Naive thymus-derived CD4-positive, alpha-beta T cell (primary cell): Measurements from ENCODE around the gene C14orf180. TPM values are rescaled to one million over a fixed set of nuclear protein-coding genes. Genes with fewer than 3 reads are reported as not detected.

Source experiments
- ATAC-seq: fragments of 150-1000 bp; cut with Tn5 transposase; 2 replicates; pipeline ENCODE4 v1.10.0; 2021; ENCODE audit warnings: mild to moderate bottlenecking, moderate library complexity
- CTCF ChIA-PET: fragments of 350-600 bp; sonication (Branson Sonifier 250); formaldehyde crosslinking; loops from one replicate; lab custom pipeline; 2021; ENCODE audit warnings: antibody characterized with exemption; lab: Charles Lee
- POLR2A ChIA-PET: fragments of 350-600 bp; sonication (Branson Sonifier 250); formaldehyde crosslinking; loops from one replicate; lab custom pipeline; 2021; ENCODE audit warnings: antibody characterized with exemption, inconsistent platforms; lab: Charles Lee
- DNase-seq, 9 donors: peaks; one replicate each; pipeline versions ENCODE4 v3.0.0 to v3.0.0-alpha.2; 2020 to 2022; ENCODE audit warnings: mixed read lengths in 1 of 9
- H3K27ac ChIP-seq: one replicate; pipeline ENCODE4 v1.7.0; 2013; ENCODE audit warnings: mild to moderate bottlenecking, low read depth, low read length, moderate library complexity
- H3K27me3 ChIP-seq, 2 donors: one replicate each; pipeline ENCODE4 v1.7.0; 2013; ENCODE audit warnings: low read length in 2 of 2, mild to moderate bottlenecking in 2 of 2, moderate library complexity in 2 of 2; ENCODE audit not compliant: control insufficient read depth in 2 of 2, insufficient read depth in 2 of 2
- H3K36me3 ChIP-seq, 3 experiments: 1 replicate in 2 of 3; 2 replicates in 1 of 3; pipeline ENCODE4 v1.7.0; 2013; ENCODE audit warnings: low read length in 3 of 3, mild to moderate bottlenecking in 3 of 3, moderate library complexity in 1 of 3; ENCODE audit not compliant: insufficient read depth in 3 of 3, control insufficient read depth in 2 of 3
- H3K4me1 ChIP-seq, 2 donors: one replicate each; pipeline ENCODE4 v1.7.0; 2013; ENCODE audit warnings: low read length in 2 of 2, mild to moderate bottlenecking in 2 of 2, moderate library complexity in 1 of 2; ENCODE audit not compliant: control insufficient read depth in 2 of 2, insufficient read depth in 2 of 2
- H3K4me3 ChIP-seq: 2 replicates; pipeline ENCODE4 v1.7.0; 2013; ENCODE audit warnings: mild to moderate bottlenecking, low read length
- H3K9me3 ChIP-seq, 3 experiments: 1 replicate in 2 of 3; 2 replicates in 1 of 3; pipeline ENCODE4 v1.7.0; 2013; ENCODE audit warnings: low read length in 3 of 3; ENCODE audit not compliant: control insufficient read depth in 2 of 3
- H3K27ac Mint-ChIP-seq, 9 donors: one replicate each; pipeline ENCODE4 v1.8.0; 2020 to 2022; ENCODE audit warnings: mixed read lengths in 9 of 9, mild to moderate bottlenecking in 8 of 9, moderate library complexity in 5 of 9, inconsistent platforms in 2 of 9
- H3K27me3 Mint-ChIP-seq, 5 donors: one replicate each; pipeline ENCODE4 v1.8.0; 2021 to 2022; ENCODE audit warnings: mixed read lengths in 5 of 5, mild to moderate bottlenecking in 1 of 5
- H3K36me3 Mint-ChIP-seq, 5 donors: one replicate each; pipeline ENCODE4 v1.8.0; 2020 to 2022; ENCODE audit warnings: mixed read lengths in 5 of 5, mild to moderate bottlenecking in 3 of 5, inconsistent platforms in 1 of 5
- H3K4me1 Mint-ChIP-seq, 7 donors: one replicate each; pipeline ENCODE4 v1.8.0; 2020 to 2022; ENCODE audit warnings: mixed read lengths in 7 of 7, mild to moderate bottlenecking in 3 of 7, inconsistent platforms in 1 of 7
- H3K4me3 Mint-ChIP-seq, 10 donors: one replicate each; pipeline ENCODE4 v1.8.0; 2020 to 2022; ENCODE audit warnings: mild to moderate bottlenecking in 10 of 10, mixed read lengths in 10 of 10, moderate library complexity in 6 of 10, inconsistent platforms in 2 of 10
- H3K9me3 Mint-ChIP-seq, 11 donors: one replicate each; pipeline ENCODE4 v1.8.0; 2020 to 2022; ENCODE audit warnings: mixed read lengths in 11 of 11, mild to moderate bottlenecking in 4 of 11, inconsistent platforms in 1 of 11, moderate library complexity in 1 of 11
- intact Hi-C, 2 donors: fragments of 100-400 bp; cut with micrococcal nuclease; formaldehyde crosslinking; loops; one replicate each; pipeline ENCODE4 v1.15.1; 2023
- polyA plus RNA-seq, 2 donors: library from polyadenylated mRNA; unstranded; fragments of 300-500 nt; fragmentation: Illumina TruSeq; gene quantifications; one replicate each; pipeline ENCODE4 v1.2.3, GENCODE V29; 2021
- total RNA-seq, 6 experiments: library from RNA in 5 of 6; stranded (reverse) in 5 of 6; gene quantifications; 1 replicate in 5 of 6; 2 replicates in 1 of 6; pipeline ENCODE4 v1.2.3 and lab custom pipeline; 2021 to 2026

C14orf180 gene
- total and polyA plus RNA-seq, 7 experiments from 2014 or later: not detected

DNA sequence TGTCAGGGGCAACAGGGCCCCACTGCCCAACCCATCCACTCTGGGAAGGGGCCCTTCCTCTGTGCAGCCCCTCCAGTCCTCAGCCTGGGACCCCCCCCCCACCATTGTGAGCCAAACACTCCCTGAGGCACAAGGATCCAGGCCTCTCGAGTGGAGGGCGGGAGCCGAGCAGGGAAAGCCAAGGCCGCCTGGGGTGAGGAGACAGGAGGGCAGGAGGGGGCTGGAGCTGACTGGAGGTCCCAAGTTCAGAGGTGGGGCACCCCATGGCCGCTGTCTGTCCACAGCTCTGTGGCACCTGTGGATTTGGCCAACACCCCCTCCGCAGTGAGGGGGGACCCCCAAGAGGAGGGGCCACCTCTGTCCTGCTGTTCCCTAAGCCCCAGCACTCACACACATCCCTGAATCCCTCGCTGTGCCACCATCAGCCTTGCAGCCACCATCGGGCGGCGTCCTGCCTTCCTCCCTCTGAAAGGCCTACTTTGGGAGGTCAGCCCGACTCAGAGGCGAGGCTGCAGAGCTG is 25.4 kb upstream of the C14orf180 start:
- Mint-ChIP-seq H3K27ac (no peak overlapping the region), H3K4me1 (no peaks in the 10 kb centered on the region), H3K36me3 (peaks cover 0 to 4% (median 0%) of the 10 kb centered on the region in 5 donors), H3K4me3 (no peak overlapping the region), H3K9me3 (peaks cover 0 to 4% (median 0%) of the 10 kb centered on the region in 11 donors), H3K27me3 (peaks cover 0 to 17% (median 7%) of the 10 kb centered on the region in 5 donors)
- ATAC-seq (no peak), DNase-seq (no peak)
- Histone ChIP-seq H3K4me1 (no peaks in the 10 kb centered on the region), H3K36me3 (no peaks in the 10 kb centered on the region), H3K27me3 (no peaks in the 10 kb centered on the region), H3K4me3 (no peak overlapping the region), H3K9me3 (no peaks in the 10 kb centered on the region), H3K27ac (no peak overlapping the region)
- CTCF ChIA-PET: no interaction called here
- POLR2A ChIA-PET: no interaction called here
- intact Hi-C loops: no loop called here

DNA sequence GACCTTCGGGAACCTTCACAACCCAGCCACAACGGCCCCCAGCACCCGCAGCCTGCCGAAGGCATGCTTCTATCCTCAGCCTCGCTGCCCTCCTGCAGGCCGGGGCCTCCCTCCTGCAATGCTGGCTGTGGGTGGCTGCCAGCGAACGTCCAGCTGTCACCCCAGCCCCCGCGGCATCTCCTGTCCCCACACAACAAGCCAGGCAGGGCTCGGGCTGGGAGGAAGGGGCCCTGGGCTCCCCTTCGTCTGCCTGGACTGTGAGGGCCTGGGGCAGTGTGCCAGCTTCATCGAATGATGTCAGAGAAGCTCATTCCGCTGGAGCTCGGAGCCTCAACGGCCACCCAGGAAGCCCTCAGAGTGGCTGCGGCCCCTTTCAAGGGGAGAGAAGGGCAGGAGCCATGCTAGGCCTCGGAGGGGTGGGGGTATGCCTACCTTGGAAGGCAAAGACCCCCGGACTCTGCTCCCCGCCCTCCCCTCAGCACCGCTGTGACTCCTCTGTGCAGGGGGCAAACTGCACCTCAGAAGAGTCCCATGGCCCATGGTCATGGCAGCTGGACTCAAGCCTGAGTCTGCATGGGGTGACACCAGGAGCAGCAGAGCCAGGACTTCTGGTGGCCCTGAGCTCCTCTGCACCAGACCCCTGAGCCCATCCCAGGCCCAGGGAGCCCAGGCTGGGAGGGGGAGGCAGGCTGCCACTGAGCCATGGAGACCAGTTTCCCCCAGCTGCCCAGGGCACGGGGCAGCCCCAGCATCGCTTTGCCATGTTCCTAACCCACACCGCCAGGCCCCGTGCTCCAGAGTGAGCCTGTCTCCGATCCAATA is 24.7 kb upstream of the C14orf180 start:
- Mint-ChIP-seq H3K27me3 (peaks cover 0 to 12% (median 6%) of the 10 kb centered on the region in 5 donors), H3K9me3 (peaks cover 0 to 4% (median 0%) of the 10 kb centered on the region in 11 donors), H3K27ac (no peak overlapping the region), H3K36me3 (peaks cover 0 to 3% (median 0%) of the 10 kb centered on the region in 5 donors), H3K4me1 (no peaks in the 10 kb centered on the region), H3K4me3 (no peak overlapping the region)
- H3K4me3 ChIP-seq: no peak overlapping the region
- no peaks in the 10 kb centered on the region for H3K9me3 ChIP-seq
- no peak overlapping the region for H3K27ac ChIP-seq
- no peaks in the 10 kb centered on the region for H3K27me3 ChIP-seq
- H3K4me1 ChIP-seq: no peaks in the 10 kb centered on the region
- DNase-seq (no peak), ATAC-seq (no peak)
- no peaks in the 10 kb centered on the region for H3K36me3 ChIP-seq
- ChIA-PET POLR2A (no interaction called here), CTCF (interaction anchor here (0.5 kb wide), 1 partner anchor 740 kb away, joined by 6 read pairs; no protein-coding TSS in a partner anchor)
- intact Hi-C loops: no loop called here

GRCh38 chr14:104555430-104556255 is 23.9 kb upstream of the C14orf180 start:
- H3K4me1 ChIP-seq: no peaks in the 10 kb centered on the region
- no peak for DNase-seq
- no peaks in the 10 kb centered on the region for H3K27me3 ChIP-seq
- no peak overlapping the region for H3K4me3 ChIP-seq
- ATAC-seq: no peak
- no peak overlapping the region for H3K27ac Mint-ChIP-seq
- H3K27ac ChIP-seq: no peak overlapping the region
- POLR2A ChIA-PET: no interaction called here
- no peaks in the 10 kb centered on the region for H3K36me3 Mint-ChIP-seq
- peaks cover 0 to 9% (median 0%) of the 10 kb centered on the region in 5 donors for H3K27me3 Mint-ChIP-seq
- intact Hi-C loops: no loop called here
- no peak overlapping the region for H3K4me3 Mint-ChIP-seq
- CTCF ChIA-PET: no interaction called here
- H3K36me3 ChIP-seq: no peaks in the 10 kb centered on the region
- H3K4me1 Mint-ChIP-seq: no peaks in the 10 kb centered on the region
- H3K9me3 Mint-ChIP-seq: peaks cover 0 to 4% (median 0%) of the 10 kb centered on the region in 11 donors
- no peaks in the 10 kb centered on the region for H3K9me3 ChIP-seq

GRCh38 chr14:104556256-104557021 is 23.1 kb upstream of the C14orf180 start:
- H3K4me3 Mint-ChIP-seq: no peak overlapping the region
- ChIA-PET CTCF (no interaction called here), POLR2A (no interaction called here)
- no peaks in the 10 kb centered on the region for H3K9me3 ChIP-seq
- H3K27me3 Mint-ChIP-seq: peaks cover 0 to 9% (median 0%) of the 10 kb centered on the region in 5 donors
- H3K4me3 ChIP-seq: no peak overlapping the region
- no peaks in the 10 kb centered on the region for H3K36me3 ChIP-seq
- H3K4me1 Mint-ChIP-seq: no peaks in the 10 kb centered on the region
- no peaks in the 10 kb centered on the region for H3K27me3 ChIP-seq
- H3K9me3 Mint-ChIP-seq: peaks cover 0 to 4% (median 0%) of the 10 kb centered on the region in 11 donors
- no peak for ATAC-seq
- no peak overlapping the region for H3K27ac Mint-ChIP-seq
- intact Hi-C loops: no loop called here
- H3K27ac ChIP-seq: no peak overlapping the region
- H3K36me3 Mint-ChIP-seq: no peaks in the 10 kb centered on the region
- no peaks in the 10 kb centered on the region for H3K4me1 ChIP-seq
- no peak for DNase-seq

DNA sequence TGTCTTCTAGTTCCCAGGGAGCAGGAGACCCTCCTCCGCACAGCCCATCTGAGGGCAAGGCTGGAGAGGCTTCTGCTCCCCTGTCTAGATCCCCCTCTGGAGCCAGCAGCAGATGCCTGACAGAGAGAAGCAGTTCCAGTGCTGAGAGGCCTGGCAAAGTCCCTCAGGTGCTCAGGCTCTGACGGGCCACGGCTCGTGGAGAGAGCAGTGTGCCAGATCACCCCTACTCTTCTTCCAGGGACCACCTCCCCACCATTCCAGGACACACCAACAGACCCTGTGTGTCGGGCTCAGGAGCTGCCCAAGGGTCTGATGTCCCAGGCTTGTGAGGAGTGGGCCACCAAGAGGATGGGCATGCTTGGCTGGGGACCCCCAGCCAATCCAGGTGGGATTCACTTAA is 22.5 kb upstream of the C14orf180 start:
- DNase-seq (no peak), ATAC-seq (no peak)
- Mint-ChIP-seq H3K36me3 (no peaks in the 10 kb centered on the region), H3K27me3 (peaks cover 0 to 9% (median 0%) of the 10 kb centered on the region in 5 donors), H3K9me3 (peaks cover 0 to 4% (median 0%) of the 10 kb centered on the region in 11 donors), H3K4me1 (no peaks in the 10 kb centered on the region), H3K4me3 (no peak overlapping the region), H3K27ac (no peak overlapping the region)
- Histone ChIP-seq H3K4me1 (no peaks in the 10 kb centered on the region), H3K9me3 (no peaks in the 10 kb centered on the region), H3K4me3 (no peak overlapping the region), H3K27ac (no peak overlapping the region), H3K27me3 (no peaks in the 10 kb centered on the region), H3K36me3 (no peaks in the 10 kb centered on the region)
- intact Hi-C loops: no loop called here
- POLR2A ChIA-PET: no interaction called here
- CTCF ChIA-PET: interaction anchor here (0.6 kb wide), 1 partner anchor 110 kb away, joined by 4 read pairs; no protein-coding TSS in a partner anchor

GRCh38 chr14:104557766-104558165 is 21.8 kb upstream of the C14orf180 start:
- ChIA-PET POLR2A (no interaction called here), CTCF (interaction anchor here (1.0 kb wide), 1 partner anchor 10 kb away, joined by 3 read pairs; no protein-coding TSS in a partner anchor)
- Histone ChIP-seq H3K27me3 (no peaks in the 10 kb centered on the region), H3K4me1 (no peaks in the 10 kb centered on the region), H3K9me3 (no peaks in the 10 kb centered on the region), H3K4me3 (no peak overlapping the region), H3K27ac (no peak overlapping the region), H3K36me3 (no peaks in the 10 kb centered on the region)
- Mint-ChIP-seq H3K9me3 (no peaks in the 10 kb centered on the region), H3K4me3 (no peak overlapping the region), H3K27ac (no peak overlapping the region), H3K4me1 (no peaks in the 10 kb centered on the region), H3K36me3 (no peaks in the 10 kb centered on the region), H3K27me3 (peaks cover 0 to 4% (median 0%) of the 10 kb centered on the region in 5 donors)
- intact Hi-C loops: no loop called here
- DNase-seq (no peak), ATAC-seq (no peak)
